KBM-7 (cell line): Measurements from ENCODE around the gene ANXA1.
A peak's percentile ranks its signal among the peaks of the same experiment; 100 is the strongest.

Experiments
- DNase-seq: peaks from one replicate; pipeline ENCODE4 v3.0.0-alpha.2; 2015
- in situ Hi-C: fragments of 300-500 bp; cut with MboI; formaldehyde crosslinking; loops from 2 replicates; pipeline ENCODE4 v1.14.3; 2020; ENCODE audit warnings: low sequenced_read_pairs, low pct_unique_long_range_greater_than_20kb, mixed read lengths

Gene ANXA1

DNA sequence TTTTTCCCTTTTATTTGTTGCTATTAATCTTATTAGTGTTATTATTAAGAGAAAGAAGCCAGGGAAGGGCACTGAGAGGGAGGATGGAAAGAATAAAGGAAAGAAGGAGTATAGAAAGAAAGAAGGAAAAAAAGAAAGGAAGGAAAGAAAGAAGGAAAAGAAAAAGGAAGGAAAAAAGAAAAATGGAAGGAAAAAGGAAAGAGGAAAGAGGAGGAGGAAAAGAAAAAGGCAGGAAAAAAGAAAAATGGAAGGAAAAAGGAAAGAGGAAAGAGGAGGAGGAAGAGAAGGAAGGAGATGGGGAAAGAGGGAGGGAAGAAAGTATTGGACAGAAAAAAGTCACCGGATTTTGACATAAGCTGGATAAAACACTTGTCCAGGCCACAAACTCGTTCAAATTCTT lies 47.8 kb downstream of the ANXA1 start:
- in situ Hi-C loops = no loop called here
- DNase-seq = no peak

DNA sequence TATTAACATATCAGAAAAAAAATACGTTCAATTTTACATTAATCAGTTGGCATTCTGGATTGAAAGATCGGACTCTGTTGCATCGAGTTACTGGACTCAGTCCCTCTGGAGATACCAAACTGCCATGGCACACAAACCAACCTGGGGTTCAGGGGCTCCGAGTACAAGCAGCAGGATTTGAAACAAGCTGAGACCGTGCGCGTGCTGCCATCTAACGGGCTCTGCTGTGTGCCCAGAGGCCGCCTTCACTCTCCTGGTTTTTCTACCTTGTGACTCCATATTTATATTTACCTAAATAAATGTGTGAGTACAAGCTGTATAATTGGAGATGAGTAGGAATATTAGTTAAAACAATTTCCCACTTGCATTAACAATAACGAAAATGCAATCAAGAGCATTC lies 48.2 kb downstream of the ANXA1 start:
- in situ Hi-C loops = no loop called here
- DNase-seq = no peak

DNA sequence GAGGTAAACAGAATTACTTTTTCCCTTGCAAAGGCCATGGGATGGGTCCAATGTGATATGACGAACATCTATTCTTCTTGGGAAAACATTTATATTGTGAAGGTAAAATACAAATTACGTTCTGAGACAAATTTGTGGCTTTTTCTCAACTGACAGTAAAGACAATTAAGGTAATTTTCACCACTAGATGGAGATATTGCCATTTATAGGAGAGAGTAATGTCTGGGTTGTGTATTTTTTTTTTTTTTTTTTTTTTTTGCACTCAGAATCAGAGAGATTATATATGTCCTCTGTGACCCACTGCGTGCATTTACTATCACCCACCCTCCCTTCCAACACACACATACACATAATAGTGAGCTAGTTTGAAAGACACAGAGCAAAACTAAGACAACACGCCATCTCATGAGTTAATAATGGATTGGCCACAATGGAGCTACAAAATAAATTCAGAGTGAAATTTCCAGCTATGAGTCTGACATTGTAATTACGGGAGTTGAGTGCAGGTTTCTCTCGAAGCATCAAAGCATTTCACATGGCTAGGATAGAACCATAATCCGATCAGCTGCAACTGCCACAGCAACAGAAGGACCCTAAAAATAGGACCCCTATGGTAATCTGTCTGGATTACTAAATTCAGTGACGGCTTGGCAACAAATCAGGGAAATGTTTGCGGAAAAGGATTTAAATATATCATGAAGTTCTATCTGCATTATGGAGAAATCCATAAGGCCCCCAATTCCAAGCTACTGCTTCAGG lies 49.2 kb downstream of the ANXA1 start:
- DNase-seq = peak; percentile 49
- in situ Hi-C loops = no loop called here

DNA sequence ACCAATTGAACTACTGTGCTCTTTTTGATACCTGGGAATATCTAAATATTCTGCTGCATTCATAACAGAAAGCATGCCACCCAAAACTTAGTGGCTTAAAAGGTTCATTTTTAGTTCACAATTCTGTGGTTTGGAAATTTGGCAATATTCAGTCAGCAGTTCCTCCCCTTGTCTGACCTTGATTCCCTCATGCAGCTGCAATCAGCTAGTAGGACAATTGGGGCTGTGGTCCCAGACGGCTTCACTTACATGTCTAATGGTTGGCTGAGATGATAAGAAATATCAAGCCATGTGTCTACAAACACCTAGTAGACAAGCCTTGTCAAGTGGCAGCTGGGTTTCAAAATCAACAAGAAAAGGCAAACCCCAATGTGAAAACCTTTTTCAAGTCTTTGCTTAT lies 51.3 kb downstream of the ANXA1 start:
- in situ Hi-C loops = no loop called here
- no peak for DNase-seq

DNA sequence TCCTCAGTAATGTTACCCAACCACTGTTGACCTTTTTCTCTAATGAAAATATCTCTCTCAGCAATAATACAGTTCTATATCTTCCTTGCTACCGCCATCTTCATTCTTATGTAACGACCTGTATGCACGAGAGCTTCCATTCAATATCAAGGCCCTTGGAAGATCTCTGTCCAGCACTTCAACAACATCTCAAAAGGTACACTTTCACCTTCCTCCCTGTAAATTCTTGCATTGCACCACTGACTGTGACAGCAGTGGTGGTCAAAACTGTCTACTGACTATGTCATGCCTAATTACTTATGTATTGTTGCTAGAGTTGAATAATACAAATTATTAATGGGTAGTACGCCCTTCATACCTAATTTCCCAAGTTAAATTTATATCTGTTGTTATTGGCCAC lies 53.3 kb downstream of the ANXA1 start:
- in situ Hi-C loops = no loop called here
- no peak for DNase-seq

DNA sequence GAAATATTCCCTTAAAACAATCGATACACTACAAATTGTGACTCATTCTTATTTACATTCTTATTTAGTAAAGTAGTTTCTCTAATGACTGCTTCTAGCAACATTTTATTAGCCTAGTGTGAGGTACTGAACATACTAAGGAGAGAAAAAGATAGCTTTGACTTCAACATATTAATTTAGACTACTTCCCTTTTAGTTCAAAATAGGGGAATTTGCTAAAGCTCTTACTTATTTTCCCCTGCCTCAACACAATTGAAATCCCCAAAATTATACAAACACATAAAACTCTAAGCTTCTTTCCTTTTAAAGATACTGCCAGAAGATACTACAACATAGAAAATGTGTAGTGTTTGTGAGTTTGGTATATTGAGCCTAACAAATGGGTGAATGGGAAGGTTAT lies 55.2 kb downstream of the ANXA1 start:
- in situ Hi-C loops = no loop called here
- no peak for DNase-seq

DNA sequence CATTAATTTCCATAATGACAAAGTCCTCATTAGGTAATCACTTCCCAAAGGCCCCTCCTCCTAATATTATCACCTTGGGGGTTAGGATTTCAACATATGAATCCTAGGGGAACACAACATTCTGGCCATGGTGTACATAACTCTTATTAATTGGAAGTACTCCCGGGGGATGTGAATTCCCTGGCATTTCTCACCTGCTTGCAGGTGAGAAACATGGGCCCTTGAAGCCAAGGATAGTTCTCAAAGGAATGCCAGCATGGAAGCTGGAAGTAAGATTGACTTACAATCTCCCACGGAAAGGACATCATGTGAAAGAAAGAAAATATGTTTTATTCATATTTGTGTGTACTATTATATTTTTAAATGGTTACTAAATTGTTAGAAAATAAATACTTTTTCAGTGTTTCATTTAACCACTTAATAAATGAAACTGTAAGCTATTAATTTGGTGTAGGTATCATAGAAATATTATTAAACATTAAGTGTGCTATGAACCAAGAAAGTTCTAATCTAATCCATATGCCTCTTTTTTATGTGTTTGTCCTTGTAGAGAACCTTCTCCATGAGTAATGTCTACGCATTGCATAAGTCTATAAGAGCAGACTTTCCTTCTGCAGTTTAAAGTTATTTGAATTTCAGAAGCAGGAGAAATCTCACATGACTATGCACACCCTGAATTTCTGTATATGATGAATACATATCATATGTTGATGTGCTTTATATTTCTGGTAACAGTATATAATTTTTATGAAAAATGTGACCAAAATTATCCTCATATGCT lies 59.4 kb downstream of the ANXA1 start:
- in situ Hi-C loops = no loop called here
- DNase-seq = no peak

DNA sequence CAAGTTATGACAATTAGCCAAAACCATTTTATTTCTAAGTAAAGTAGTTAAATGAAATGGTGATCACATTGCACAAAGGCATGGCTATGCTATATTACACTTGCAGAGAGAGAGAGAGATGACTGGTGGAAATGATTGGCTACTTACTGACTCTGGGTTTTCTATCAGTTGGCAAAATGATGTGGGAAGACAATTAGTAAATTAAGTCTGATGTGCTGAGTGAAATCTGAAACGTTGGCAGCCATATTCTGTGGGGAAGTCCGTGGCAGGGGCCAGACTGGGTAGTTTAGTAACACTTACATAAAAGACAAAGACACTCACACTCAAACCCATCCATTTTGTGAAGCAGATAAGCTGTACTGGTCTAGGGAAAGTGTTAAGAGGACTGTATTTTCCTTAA lies 61.6 kb downstream of the ANXA1 start:
- in situ Hi-C loops = no loop called here
- DNase-seq = no peak

DNA sequence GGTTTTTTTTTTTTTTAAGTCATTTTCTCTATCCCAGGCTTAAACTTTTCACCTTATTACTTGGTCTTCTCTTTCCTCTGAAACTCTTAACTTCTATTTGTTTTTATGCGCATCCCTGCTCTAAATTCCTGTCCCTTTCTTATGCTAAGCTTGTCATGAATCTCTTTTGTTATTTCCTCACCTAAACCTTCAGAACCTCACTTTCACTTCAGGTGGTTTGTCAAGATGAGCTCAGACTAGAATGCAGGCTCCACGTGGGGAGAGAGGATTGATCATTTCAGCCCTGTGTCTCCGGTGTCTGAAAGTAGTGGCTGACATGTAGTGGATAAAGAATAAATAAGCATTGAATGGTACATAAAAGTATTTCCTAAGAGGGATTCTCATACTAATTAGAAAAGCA lies 63.6 kb downstream of the ANXA1 start:
- in situ Hi-C loops = no loop called here
- DNase-seq = no peak

DNA sequence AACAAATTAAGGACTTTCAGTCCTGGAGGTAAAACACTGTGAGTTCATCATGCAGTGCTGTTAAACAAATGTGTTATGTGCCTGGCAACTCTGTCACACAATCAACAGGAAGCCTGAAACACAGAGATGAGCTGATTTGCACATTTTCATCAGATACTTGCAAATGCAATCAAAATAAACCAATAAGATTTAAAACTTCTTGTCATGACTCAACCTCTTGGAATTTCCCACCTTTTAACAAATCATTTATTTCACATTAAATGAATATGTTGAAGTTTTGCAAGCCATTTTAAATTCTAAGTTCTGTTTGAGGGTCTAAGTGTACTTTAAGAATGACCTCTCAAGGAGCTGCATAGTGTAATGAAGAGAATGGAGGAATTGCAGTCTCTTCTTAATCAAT lies 64.4 kb downstream of the ANXA1 start:
- DNase-seq = no peak
- in situ Hi-C loops = no loop called here
